HepG2 (cell line): Measurements from ENCODE around the gene KCNS1. TPM values are rescaled to one million over a fixed set of nuclear protein-coding genes. Genes with fewer than 3 reads are reported as not detected.

Source experiments
- ATAC-seq: fragments of 200-7000 bp; cut with Tn5 transposase; 3 replicates; pipeline ENCODE4 v1.9.1; 2020; ENCODE audit warnings: mild to moderate bottlenecking, moderate library complexity
- BruUV-seq: library from RNA; stranded (reverse); fragments of 400-500 nt; replicated peaks from 2 replicates; lab custom pipeline; 2021; lab: Mats Ljungman, UMichigan
- CTCF ChIA-PET: fragments of 300-600 bp; formaldehyde crosslinking; extraction: SDS; loops from one replicate; lab custom pipeline; 2021; ENCODE audit warnings: low total read pairs, inconsistent platforms, low intra/inter-chr PET ratio; lab: Yijun Ruan, JAX
- POLR2A ChIA-PET: fragments of 350-600 bp; sonication (Branson Sonifier 250); formaldehyde crosslinking; loops from one replicate; lab custom pipeline; 2020; ENCODE audit warnings: antibody characterized with exemption, inconsistent platforms; lab: Yijun Ruan, JAX
- DNase-seq: peaks from one replicate; pipeline ENCODE4 v3.0.0-alpha.2; 2015; ENCODE audit warnings: low spot score
- FAIRE-seq: peaks from 3 replicates; lab custom pipeline; 2011; peaks lifted over from hg19 to GRCh38; lab: Jason Lieb, UNC
- H2AFZ ChIP-seq: one replicate; pipeline ENCODE4 v1.6.1; 2011; ENCODE audit warnings: low read length, inconsistent platforms
- H3K27ac ChIP-seq: fragments of 300-600 bp; 3 replicates; pipeline ENCODE4 v1.8.0; 2011; ENCODE audit warnings: mixed run types, mild to moderate bottlenecking, mixed read lengths, low read length, inconsistent platforms; ENCODE audit not compliant: insufficient read depth; ENCODE audit errors: extremely low read length
- H3K27me3 ChIP-seq, 2 experiments: fragments of 200-600 bp in 1 of 2; 2 replicates in 1 of 2; 3 replicates in 1 of 2; pipeline versions ENCODE4 v1.6.0 to v1.8.0; 2011; ENCODE audit warnings: low read length in 2 of 2, mild to moderate bottlenecking in 2 of 2, moderate library complexity in 2 of 2, inconsistent platforms in 1 of 2; ENCODE audit not compliant: insufficient read depth in 2 of 2, control insufficient read depth in 1 of 2
- H3K36me3 ChIP-seq, 2 experiments: fragments of 200-600 bp in 1 of 2; replicated peaks in 1 of 2; 2 replicates in 1 of 2; 3 replicates in 1 of 2; pipeline versions ENCODE4 v1.5.1 to v1.8.0; 2011; ENCODE audit warnings: low read length in 2 of 2, inconsistent platforms in 1 of 2; ENCODE audit not compliant: insufficient read depth in 2 of 2, control insufficient read depth in 1 of 2
- H3K4me1 ChIP-seq: 2 replicates; pipeline ENCODE4 v1.5.1; 2012; ENCODE audit warnings: low read length, inconsistent platforms; ENCODE audit not compliant: insufficient read depth
- H3K4me2 ChIP-seq: 2 replicates; pipeline ENCODE4 v1.6.0; 2011; ENCODE audit warnings: low read depth, low read length, inconsistent platforms
- H3K4me3 ChIP-seq, 3 experiments: fragments of 200-600 bp in 1 of 3; sonication (generic), shearing (Covaris generic) in 1 of 3; replicated peaks in 1 of 3; 2 replicates each; pipeline ENCODE4 v1.5.1; 2011 to 2016; ENCODE audit warnings: low read length in 3 of 3, inconsistent platforms in 2 of 3, low read depth in 2 of 3, mild to moderate bottlenecking in 2 of 3, control low read depth in 1 of 3, mixed read lengths in 1 of 3; ENCODE audit not compliant: insufficient read depth in 1 of 3
- H3K79me2 ChIP-seq: one replicate; pipeline ENCODE4 v1.6.1; 2011; ENCODE audit warnings: low read length, inconsistent platforms; ENCODE audit not compliant: insufficient read depth
- H3K9ac ChIP-seq: 2 replicates; pipeline ENCODE4 v1.6.0; 2011; ENCODE audit warnings: mild to moderate bottlenecking, low read depth, low read length, inconsistent platforms; ENCODE audit not compliant: insufficient read depth
- H3K9me3 ChIP-seq: 2 replicates; pipeline ENCODE4 v1.5.1; 2012; ENCODE audit warnings: mild to moderate bottlenecking, low read length
- H4K20me1 ChIP-seq: 2 replicates; pipeline ENCODE4 v1.6.0; 2011; ENCODE audit warnings: inconsistent platforms, mild to moderate bottlenecking, low read length, moderate library complexity; ENCODE audit not compliant: insufficient read depth
- EED ChIP-seq: sonication (generic); formaldehyde crosslinking; IDR thresholded peaks from 2 replicates; pipeline ENCODE4 v1.5.0; 2020; ENCODE audit warnings: mild to moderate bottlenecking, missing genetic modification reagents
- ELF1 ChIP-seq: sonication (generic); formaldehyde crosslinking; IDR thresholded peaks from 2 replicates; pipeline ENCODE4 v1.4.0; 2020; ENCODE audit warnings: missing genetic modification reagents
- FUBP1 ChIP-seq: sonication (generic); formaldehyde crosslinking; IDR thresholded peaks from 2 replicates; pipeline ENCODE4 v1.5.1; 2020; ENCODE audit warnings: missing genetic modification reagents, mild to moderate bottlenecking, borderline replicate concordance
- RFX1 ChIP-seq: fragments of 450-650 bp; IDR thresholded peaks from 2 replicates; pipeline ENCODE4 v1.6.1; 2017
- TEAD2 ChIP-seq: sonication (generic); formaldehyde crosslinking; IDR thresholded peaks from 2 replicates; pipeline ENCODE4 v1.9.0; 2021; ENCODE audit warnings: missing genetic modification reagents
- ZNF253 ChIP-seq: sonication (generic); formaldehyde crosslinking; IDR thresholded peaks from 2 replicates; pipeline ENCODE4 v1.8.0; 2022; ENCODE audit warnings: mild to moderate bottlenecking, missing genetic modification reagents, borderline replicate concordance
- ZNF296 ChIP-seq: sonication (generic); formaldehyde crosslinking; conservative IDR thresholded peaks from 2 replicates; pipeline ENCODE4 v1.5.0; 2020; ENCODE audit warnings: mild to moderate bottlenecking, missing genetic modification reagents
- WGBS: methylation state at CpG from one replicate; pipeline ENCODE4 v1.1.6; 2017; ENCODE audit warnings: low lambda C conversion rate; 5-methylcytosine and 5-hydroxymethylcytosine counted together
- in situ Hi-C: cut with HindIII; loops from 2 replicates; pipeline ENCODE4 v1.10.0; 2017; ENCODE audit warnings: low pct_unique_long_range_greater_than_20kb; ENCODE audit not compliant: extremely low pct_ligation_motif_present
- intact Hi-C: fragments of 100-400 bp; cut with micrococcal nuclease; formaldehyde crosslinking; loops from one replicate; pipeline ENCODE4 v1.10.0; 2022; ENCODE audit not compliant: unreplicated experiment
- polyA plus RNA-seq, 8 experiments: library from polyadenylated mRNA; depleted of rRNA in 3 of 8; stranded (reverse) in 7 of 8; unstranded in 1 of 8; fragments of >200 nt; fragmentation: Illumina TruSeq in 4 of 8; extraction: Trizol in 4 of 8; gene quantifications; 2 replicates each; pipeline versions ENCODE4 v1.2.1 to v1.2.3, GENCODE V29; 2011 to 2016; ENCODE audit warnings: low read depth in 4 of 8, missing spikeins in 1 of 8, mixed read lengths in 1 of 8; ENCODE audit not compliant: insufficient read depth in 1 of 8
- total RNA-seq, 5 experiments: library from RNA; depleted of rRNA; stranded (reverse); fragments of >200 nt; fragmentation: Illumina TruSeq; extraction: Trizol; gene quantifications; 2 replicates each; pipeline ENCODE4 v1.2.3, GENCODE V29; 2016; ENCODE audit warnings: low read depth in 1 of 5
- TF ChIP-seq, protein P1 (sequence below): conservative IDR thresholded peaks from 2 replicates; pipeline ENCODE4 v1.6.1; 2018; ENCODE audit warnings: missing genetic modification reagents
- TF ChIP-seq, protein P2 (sequence below): IDR thresholded peaks from 2 replicates; pipeline ENCODE4 v1.6.1; 2016; ENCODE audit warnings: missing compliant biosample characterization, missing genetic modification reagents, borderline replicate concordance

The KCNS1 gene
- total and polyA plus RNA-seq, 2 of the 13 experiments (the other 11 are each of a cell fraction or from before 2014, with no cell fraction given): 0.03 TPM; not detected in 1

DNA sequence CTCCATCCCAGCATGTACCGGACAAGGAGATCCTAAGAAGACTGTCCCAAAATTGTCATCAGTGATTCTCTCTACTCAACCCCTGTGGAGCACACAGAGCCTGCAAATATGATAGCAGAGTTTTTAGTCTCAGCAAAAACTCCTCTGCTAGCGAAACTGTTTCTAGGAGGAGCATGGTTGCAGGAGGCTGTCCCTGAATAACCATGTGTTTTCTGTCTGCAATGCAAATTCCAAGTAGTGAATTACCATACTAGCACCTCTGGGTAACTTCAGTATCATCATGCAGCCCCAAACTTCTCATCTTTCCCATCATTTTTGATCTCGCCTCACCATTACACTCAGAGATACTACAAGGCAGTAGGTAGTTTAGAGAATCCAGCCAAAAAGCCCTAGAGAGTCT lies 48.1 kb upstream of the KCNS1 start:
- in situ Hi-C loops: no loop called here
- no peak overlapping the region for H3K27ac ChIP-seq
- 27% methylated on average over 3 of the region's 3 CpGs for WGBS

More for the DNA sequence above, 48.1 kb upstream of the KCNS1 start:
- Histone ChIP-seq H3K9ac (no peak overlapping the region), H3K4me2 (no peak overlapping the region), H4K20me1 (no peaks in the 10 kb centered on the region), H3K9me3 (no peaks in the 10 kb centered on the region), H3K4me3 (no peak overlapping the region), H3K27me3 (peaks cover 0 to 11% of the 10 kb centered on the region in 2 experiments; a peak in 1 of 5 replicates), H3K79me2 (no peaks in the 10 kb centered on the region), H2AFZ (no peak overlapping the region), H3K36me3 (no peaks in the 10 kb centered on the region), H3K4me1 (no peaks in the 10 kb centered on the region)
- POLR2A ChIA-PET: no interaction called here
- DNase-seq (no peak), FAIRE-seq (no peak), ATAC-seq (no peak)
- no peak for TF ChIP-seq ELF1
- TF ChIP-seq, protein P1, sequence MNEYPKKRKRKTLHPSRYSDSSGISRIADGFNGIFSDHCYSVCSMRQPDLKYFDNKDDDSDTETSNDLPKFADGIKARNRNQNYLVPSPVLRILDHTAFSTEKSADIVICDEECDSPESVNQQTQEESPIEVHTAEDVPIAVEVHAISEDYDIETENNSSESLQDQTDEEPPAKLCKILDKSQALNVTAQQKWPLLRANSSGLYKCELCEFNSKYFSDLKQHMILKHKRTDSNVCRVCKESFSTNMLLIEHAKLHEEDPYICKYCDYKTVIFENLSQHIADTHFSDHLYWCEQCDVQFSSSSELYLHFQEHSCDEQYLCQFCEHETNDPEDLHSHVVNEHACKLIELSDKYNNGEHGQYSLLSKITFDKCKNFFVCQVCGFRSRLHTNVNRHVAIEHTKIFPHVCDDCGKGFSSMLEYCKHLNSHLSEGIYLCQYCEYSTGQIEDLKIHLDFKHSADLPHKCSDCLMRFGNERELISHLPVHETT (CRISPR knock-in tag): no peak
- TF ChIP-seq, protein P2, sequence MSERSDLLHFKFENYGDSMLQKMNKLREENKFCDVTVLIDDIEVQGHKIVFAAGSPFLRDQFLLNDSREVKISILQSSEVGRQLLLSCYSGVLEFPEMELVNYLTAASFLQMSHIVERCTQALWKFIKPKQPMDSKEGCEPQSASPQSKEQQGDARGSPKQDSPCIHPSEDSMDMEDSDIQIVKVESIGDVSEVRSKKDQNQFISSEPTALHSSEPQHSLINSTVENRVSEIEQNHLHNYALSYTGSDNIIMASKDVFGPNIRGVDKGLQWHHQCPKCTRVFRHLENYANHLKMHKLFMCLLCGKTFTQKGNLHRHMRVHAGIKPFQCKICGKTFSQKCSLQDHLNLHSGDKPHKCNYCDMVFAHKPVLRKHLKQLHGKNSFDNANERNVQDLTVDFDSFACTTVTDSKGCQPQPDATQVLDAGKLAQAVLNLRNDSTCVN (CRISPR knock-in tag): no peak
- TF ChIP-seq ZNF253 (CRISPR knock-in tag): no peak
- no peak for TF ChIP-seq RFX1
- no peak for TF ChIP-seq FUBP1 (CRISPR knock-in tag)
- TF ChIP-seq ZNF296: no peak
- TF ChIP-seq EED (CRISPR knock-in tag): no peak
- no peak for TF ChIP-seq TEAD2 (CRISPR knock-in tag)
- BruUV-seq: no TSS peak
- CTCF ChIA-PET: no interaction called here
- intact Hi-C loops: no loop called here
